IPS-18a (cell line): ENCODE data around the gene PAK2.
"Not testable (repeated sequence)": the region's sequence is repeated elsewhere in the genome, so short reads cannot be mapped to it uniquely, and the experiment has no call there.

Source experiments
- H3K27ac ChIP-seq: one replicate; pipeline ENCODE4 v1.5.1; 2013; ENCODE audit warnings: low read length
- H3K27me3 ChIP-seq: one replicate; pipeline ENCODE4 v1.6.1; 2013; ENCODE audit warnings: mild to moderate bottlenecking, low read length; ENCODE audit not compliant: control insufficient read depth, insufficient read depth
- H3K36me3 ChIP-seq: one replicate; pipeline ENCODE4 v1.6.1; 2013; ENCODE audit warnings: low read depth, low read length; ENCODE audit not compliant: control insufficient read depth
- H3K4me1 ChIP-seq: one replicate; pipeline ENCODE4 v1.6.1; 2013; ENCODE audit warnings: low read depth, low read length; ENCODE audit not compliant: control insufficient read depth
- H3K4me3 ChIP-seq: one replicate; pipeline ENCODE4 v1.5.1; 2013; ENCODE audit warnings: low read length
- H3K9ac ChIP-seq: one replicate; pipeline ENCODE4 v1.6.1; 2013; ENCODE audit warnings: mild to moderate bottlenecking, low read length, moderate library complexity
- H3K9me3 ChIP-seq: one replicate; pipeline ENCODE4 v1.6.1; 2013; ENCODE audit warnings: low read depth, low read length; ENCODE audit not compliant: control insufficient read depth

PAK2 gene

GRCh38 chr3:196793246-196793645 is 53.6 kb downstream of the PAK2 start:
- H3K9ac ChIP-seq, result no peak overlapping the region
- no peaks in the 10 kb centered on the region for H3K9me3 ChIP-seq
- peaks cover 4% of the 10 kb centered on the region for H3K4me1 ChIP-seq
- H3K36me3 ChIP-seq, result peaks cover 6% of the 10 kb centered on the region
- H3K27ac ChIP-seq, result no peak overlapping the region
- H3K27me3 ChIP-seq, result no peaks in the 10 kb centered on the region
- no peak overlapping the region for H3K4me3 ChIP-seq

GRCh38 chr3:196794467-196794866 is 54.8 kb downstream of the PAK2 start:
- Histone ChIP-seq H3K9ac (no peak overlapping the region), H3K4me1 (no peaks in the 10 kb centered on the region), H3K27me3 (no peaks in the 10 kb centered on the region), H3K27ac (no peak overlapping the region), H3K36me3 (peaks cover 8% of the 10 kb centered on the region), H3K9me3 (no peaks in the 10 kb centered on the region), H3K4me3 (no peak overlapping the region)

GRCh38 chr3:196796317-196796716 is 56.7 kb downstream of the PAK2 start:
- no peaks in the 10 kb centered on the region for H3K4me1 ChIP-seq
- no peak overlapping the region for H3K4me3 ChIP-seq
- H3K27ac ChIP-seq, result no peak overlapping the region
- no peak overlapping the region for H3K9ac ChIP-seq
- peaks cover 7% of the 10 kb centered on the region for H3K36me3 ChIP-seq
- H3K27me3 ChIP-seq, result no peaks in the 10 kb centered on the region
- no peaks in the 10 kb centered on the region for H3K9me3 ChIP-seq

GRCh38 chr3:196800742-196801434 is 61.2 kb downstream of the PAK2 start:
- no peaks in the 10 kb centered on the region for H3K4me1 ChIP-seq
- no peak overlapping the region for H3K27ac ChIP-seq
- H3K9me3 ChIP-seq, result no peaks in the 10 kb centered on the region
- no peaks in the 10 kb centered on the region for H3K27me3 ChIP-seq
- peaks cover 26% of the 10 kb centered on the region for H3K36me3 ChIP-seq
- no peak overlapping the region for H3K4me3 ChIP-seq
- H3K9ac ChIP-seq, result no peak overlapping the region

GRCh38 chr3:196803891-196804468 is 64.3 kb downstream of the PAK2 start:
- H3K4me3 ChIP-seq, result no peak overlapping the region
- no peaks in the 10 kb centered on the region for H3K9me3 ChIP-seq
- no peaks in the 10 kb centered on the region for H3K4me1 ChIP-seq
- no peak overlapping the region for H3K9ac ChIP-seq
- H3K27me3 ChIP-seq, result no peaks in the 10 kb centered on the region
- no peak overlapping the region for H3K27ac ChIP-seq
- peaks cover 45% of the 10 kb centered on the region for H3K36me3 ChIP-seq

- no peaks in the 10 kb centered on the region for H3K9me3 ChIP-seq
- H3K4me1 ChIP-seq, result no peaks in the 10 kb centered on the region
- no peak overlapping the region for H3K4me3 ChIP-seq
- H3K27ac ChIP-seq, result no peak overlapping the region
- H3K27me3 ChIP-seq, result no peaks in the 10 kb centered on the region
- no peak overlapping the region for H3K9ac ChIP-seq
- peaks cover 45% of the 10 kb centered on the region for H3K36me3 ChIP-seq
Observed at GRCh38 chr3:196804773-196805172, 65.1 kb downstream of the PAK2 start.

DNA sequence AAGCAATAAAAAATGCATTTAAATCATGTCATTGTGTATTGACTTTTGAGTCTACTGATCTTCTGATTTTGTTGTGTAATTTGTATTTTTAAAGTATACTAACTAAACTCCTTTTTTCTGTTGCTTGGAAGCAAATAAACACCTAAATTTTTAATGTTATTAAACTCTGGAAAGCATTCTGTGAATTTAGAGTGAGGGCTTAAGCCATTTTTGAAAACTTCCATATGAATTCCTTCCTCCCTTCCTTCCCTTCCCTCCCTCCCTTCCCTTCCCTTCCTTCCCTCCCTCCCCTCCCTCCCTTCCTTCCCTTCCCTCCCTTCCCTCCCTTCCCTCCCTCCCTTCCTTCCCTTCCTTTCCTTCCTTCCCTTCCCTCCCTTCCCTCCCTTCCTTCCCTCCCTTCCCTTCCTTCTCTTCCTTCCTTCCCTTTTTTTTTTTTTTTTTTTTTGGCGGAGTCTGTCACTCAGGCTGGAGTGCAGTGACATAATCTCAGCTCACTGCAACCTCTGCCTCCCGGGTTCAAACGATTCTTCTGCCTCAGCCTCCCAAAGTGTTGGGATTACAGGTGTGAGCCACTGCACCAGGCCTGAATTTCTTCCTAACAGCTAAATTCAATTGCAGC is 71.4 kb downstream of the PAK2 start:
- Histone ChIP-seq H3K36me3 (peaks cover 64% of the 10 kb centered on the region), H3K4me3 (no peak overlapping the region), H3K27ac (no peak overlapping the region), H3K27me3 (no peaks in the 10 kb centered on the region), H3K9ac (no peak overlapping the region), H3K4me1 (no peaks in the 10 kb centered on the region), H3K9me3 (no peaks in the 10 kb centered on the region)

DNA sequence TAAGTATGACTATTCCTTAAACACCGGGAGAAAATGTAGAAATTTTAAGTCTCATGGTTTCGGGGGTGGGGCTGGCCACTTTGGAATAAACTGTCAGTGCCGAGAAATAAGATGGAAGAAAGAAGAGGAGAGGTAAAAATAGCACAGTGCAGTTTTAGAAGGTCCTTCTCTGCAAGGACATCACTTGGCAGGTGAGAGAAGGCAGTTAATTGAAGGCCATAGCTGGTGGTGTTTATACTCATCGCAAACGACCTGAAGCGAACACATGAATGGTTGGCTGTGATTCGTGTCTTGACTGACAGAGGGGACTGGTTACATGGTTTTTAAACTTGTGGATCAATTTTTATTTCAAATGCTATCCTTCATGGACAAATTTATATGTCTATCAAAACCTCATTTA is 73.2 kb downstream of the PAK2 start:
- no peak overlapping the region for H3K9ac ChIP-seq
- H3K9me3 ChIP-seq, result no peaks in the 10 kb centered on the region
- H3K27me3 ChIP-seq, result no peaks in the 10 kb centered on the region
- peaks cover 54% of the 10 kb centered on the region for H3K36me3 ChIP-seq
- no peak overlapping the region for H3K4me3 ChIP-seq
- H3K4me1 ChIP-seq, result no peaks in the 10 kb centered on the region
- H3K27ac ChIP-seq, result no peak overlapping the region

- peaks cover 61% of the 10 kb centered on the region for H3K36me3 ChIP-seq
Observed at GRCh38 chr3:196813903-196814302, 74.2 kb downstream of the PAK2 start.

DNA sequence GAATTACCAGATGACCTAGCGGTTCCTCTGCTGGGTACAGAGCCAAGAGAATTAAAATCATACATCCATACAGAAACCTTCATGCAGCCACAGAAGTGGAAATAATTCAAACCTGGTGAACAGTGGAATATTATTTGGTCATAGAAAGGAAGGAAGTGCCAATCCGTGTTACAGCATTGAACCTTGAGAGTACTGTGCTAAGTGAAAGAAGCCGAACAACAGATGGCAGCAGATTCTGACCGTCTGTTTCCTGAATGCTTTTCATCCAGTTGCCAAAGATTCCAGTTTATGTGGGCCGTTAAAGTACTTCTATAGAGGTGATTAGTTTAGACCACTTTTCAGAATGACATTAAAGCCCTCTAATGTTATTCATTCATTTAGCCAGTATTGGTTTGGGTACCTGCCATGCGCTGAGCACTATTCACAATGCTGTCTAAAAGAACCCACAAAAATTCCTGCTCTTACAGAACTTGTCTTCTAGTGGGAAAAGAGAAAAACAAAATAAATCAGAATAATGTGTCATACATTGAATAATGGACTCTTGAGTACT is 82.2 kb downstream of the PAK2 start:
- no peaks in the 10 kb centered on the region for H3K4me1 ChIP-seq
- H3K9ac ChIP-seq, result no peak overlapping the region
- H3K36me3 ChIP-seq, result peaks cover 72% of the 10 kb centered on the region
- no peaks in the 10 kb centered on the region for H3K9me3 ChIP-seq
- H3K4me3 ChIP-seq, result no peak overlapping the region
- no peak overlapping the region for H3K27ac ChIP-seq
- no peaks in the 10 kb centered on the region for H3K27me3 ChIP-seq

More at GRCh38 chr3:196813903-196814302, 74.2 kb downstream of the PAK2 start:
- H3K27me3 ChIP-seq, result no peaks in the 10 kb centered on the region
- H3K9ac ChIP-seq, result no peak overlapping the region
- no peaks in the 10 kb centered on the region for H3K4me1 ChIP-seq
- no peaks in the 10 kb centered on the region for H3K9me3 ChIP-seq
- no peak overlapping the region for H3K4me3 ChIP-seq
- H3K27ac ChIP-seq, result no peak overlapping the region

DNA sequence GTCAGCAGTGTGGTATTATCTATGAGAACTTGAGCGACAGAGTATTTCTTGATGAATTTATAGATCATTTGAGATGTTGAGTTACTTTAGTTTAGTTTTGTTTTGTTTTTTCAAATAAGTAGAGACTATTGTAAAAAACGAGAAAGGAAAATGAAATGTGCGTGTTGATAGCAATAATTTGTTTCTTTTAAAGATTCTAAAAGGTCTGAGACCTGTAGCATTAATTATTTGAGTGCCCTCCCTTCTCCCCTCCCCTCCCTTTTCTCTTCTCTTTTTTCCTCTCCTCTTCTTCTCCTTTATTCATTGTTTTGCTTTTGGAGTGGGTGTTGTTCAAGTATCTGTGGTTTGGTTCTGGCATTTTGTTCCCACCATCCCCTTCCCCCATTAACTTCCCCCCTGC is 90.0 kb downstream of the PAK2 start:
- H3K4me3 ChIP-seq, H3K27me3 ChIP-seq, H3K4me1 ChIP-seq, H3K9me3 ChIP-seq, H3K9ac ChIP-seq, H3K27ac ChIP-seq: not testable (repeated sequence)
- H3K36me3 ChIP-seq, result peaks cover 21% of the 10 kb centered on the region
